Activated CD4-positive, CD25-positive, alpha-beta regulatory T cell treated with anti-CD3 and anti-CD28 coated beads, Interleukin-2, amount 50 U/mL, for 24 hours (primary cell): ENCODE measurements around the gene DNAH6.

Source experiments
- ATAC-seq, 2 donors: fragments of 150-1000 bp; cut with Tn5 transposase; one replicate each; pipeline ENCODE4 v1.10.0; 2021; ENCODE audit warnings: mild to moderate bottlenecking in 1 of 2, moderate library complexity in 1 of 2

The DNAH6 gene

GRCh38 chr2:84805250-84805958, 289.1 kb downstream of the DNAH6 start:
- ATAC-seq, result no peak

- no peak for ATAC-seq
Observed at GRCh38 chr2:84807063-84807485, 290.8 kb downstream of the DNAH6 start.

GRCh38 chr2:84808279-84808678, 292.0 kb downstream of the DNAH6 start:
- ATAC-seq, result no peak

- no peak for ATAC-seq
Observed at GRCh38 chr2:84811839-84812431, 295.6 kb downstream of the DNAH6 start.

DNA sequence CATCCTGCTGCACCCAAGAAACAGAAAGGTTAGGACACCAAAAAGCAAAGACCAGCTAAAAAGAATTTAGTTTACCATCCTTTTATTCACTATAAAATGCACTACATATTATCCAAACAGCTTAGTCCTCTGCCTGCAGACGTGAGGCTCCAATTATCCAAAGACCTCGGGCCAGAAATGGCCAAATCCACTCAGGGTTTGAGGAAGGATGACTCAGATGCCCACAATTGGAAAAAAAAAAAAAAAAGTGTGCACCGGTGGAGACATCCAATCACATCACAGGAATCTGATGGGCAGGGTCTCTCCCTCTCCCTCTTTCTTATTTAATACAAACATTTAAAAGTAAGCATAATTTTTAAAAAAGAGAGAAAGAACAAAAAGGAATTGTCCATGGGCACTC, 298.8 kb downstream of the DNAH6 start:
- no peak for ATAC-seq

DNA sequence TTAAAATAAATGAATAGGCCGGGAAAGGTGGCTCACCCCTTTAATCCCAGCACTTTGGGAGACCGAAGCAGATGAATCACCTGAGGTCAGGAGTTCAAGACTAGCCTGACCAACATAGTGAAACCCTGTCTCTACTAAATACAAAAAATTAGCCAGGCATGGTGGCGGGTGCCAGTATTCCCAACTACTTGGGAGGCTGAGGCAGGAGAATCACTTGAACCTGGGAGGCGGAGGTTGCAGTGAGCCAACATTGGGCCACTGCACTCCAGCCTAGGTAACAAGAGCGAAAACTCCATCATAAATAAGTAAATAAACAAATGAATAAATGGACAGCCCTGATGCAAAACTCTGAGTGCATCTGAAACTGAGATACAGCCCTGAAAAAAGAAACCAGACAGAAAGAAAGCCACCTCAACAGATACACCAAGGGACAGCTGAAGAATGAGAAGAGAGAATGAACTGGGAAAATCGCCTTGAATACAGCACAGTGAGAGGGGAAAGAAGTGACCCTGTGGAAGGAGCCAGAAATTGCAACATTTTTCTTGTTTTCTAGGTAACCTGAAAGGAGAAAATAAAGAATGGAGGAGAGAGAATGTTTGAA, 300.2 kb downstream of the DNAH6 start:
- ATAC-seq, result peak; percentile 27 to 39

- peak; percentile 90 for ATAC-seq
Observed at GRCh38 chr2:84817239-84817655, 300.9 kb downstream of the DNAH6 start.

DNA sequence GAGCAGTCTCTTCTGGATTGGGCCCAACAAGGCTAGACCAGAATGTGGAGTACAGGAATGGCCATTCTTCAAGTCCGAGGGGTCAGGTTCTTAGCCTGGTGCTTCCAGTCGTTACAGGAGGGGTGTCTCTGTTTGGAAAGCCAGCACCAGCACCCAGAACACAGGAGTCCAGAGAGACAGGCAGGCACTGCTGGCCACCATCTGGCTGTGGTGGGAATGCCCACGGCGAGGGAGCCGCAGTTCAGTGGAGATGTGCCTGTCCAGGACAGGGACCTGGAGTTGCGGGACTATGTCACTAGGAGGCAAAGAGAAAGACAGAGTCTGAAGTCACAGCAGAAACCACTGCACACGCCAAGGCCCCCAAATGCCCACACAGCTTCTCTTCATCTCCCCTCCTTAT, 305.5 kb downstream of the DNAH6 start:
- no peak for ATAC-seq

DNA sequence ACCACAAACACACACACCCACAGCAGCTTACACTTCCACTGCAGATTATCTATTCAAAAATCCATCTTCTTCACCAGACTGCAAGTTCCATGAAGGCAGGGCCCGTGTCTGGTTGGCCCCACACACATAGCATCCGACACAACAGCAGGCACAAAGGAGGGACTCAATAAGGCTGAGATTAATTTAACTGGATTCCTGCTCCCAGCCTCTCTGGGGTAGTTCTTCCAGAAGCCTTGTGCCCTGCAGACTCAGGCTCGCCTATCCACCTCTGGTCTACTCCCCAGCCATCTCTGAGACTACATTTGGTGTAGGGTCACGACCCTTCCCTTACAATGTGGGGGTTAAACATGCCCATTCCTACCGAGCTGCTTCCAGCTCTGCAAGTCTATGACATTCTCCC, 306.9 kb downstream of the DNAH6 start:
- no peak for ATAC-seq

GRCh38 chr2:84823788-84824187, 307.5 kb downstream of the DNAH6 start:
- no peak for ATAC-seq

DNA sequence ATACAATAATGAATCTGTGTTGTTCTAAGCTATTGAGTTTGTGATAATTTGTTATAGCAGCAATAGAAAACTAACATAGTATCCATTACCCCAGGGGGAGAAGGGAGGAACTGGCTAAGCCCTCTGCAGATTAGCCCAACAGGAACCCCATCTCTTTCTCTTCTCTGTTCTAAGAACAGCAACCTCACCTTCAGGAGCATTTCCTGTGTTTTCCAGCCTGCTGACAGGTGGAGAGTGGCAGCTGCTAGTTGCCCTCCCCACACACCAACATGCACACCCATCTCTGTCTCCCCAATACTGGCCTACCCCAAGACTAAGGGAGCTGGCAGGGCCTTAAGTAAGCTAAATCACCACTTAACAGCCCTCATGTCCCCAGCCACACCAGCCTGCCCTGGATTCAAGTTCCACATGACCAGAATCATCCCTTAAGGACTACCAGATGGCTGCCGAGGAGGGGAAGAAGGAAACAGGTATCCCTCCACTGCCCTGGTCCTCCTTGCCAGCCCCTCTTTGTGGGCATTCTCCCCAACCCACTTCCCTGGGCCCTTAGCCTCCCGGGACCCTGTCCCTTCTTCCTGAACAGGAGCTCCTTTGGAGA, 311.8 kb downstream of the DNAH6 start:
- no peak for ATAC-seq

DNA sequence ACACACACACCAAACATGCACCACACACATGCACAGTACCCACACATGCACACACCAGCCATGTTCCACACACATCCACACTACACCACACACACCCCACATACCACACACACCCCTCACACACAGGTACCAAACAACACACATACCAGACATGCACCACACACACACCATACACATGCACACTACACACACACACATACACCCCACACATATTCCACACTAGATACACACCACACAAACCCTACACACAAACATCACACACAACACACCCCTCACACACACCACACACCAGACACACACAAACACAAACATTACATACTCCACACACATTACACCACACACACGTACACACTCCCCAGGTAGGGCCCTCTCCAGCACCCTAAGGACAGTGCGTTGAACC, 313.4 kb downstream of the DNAH6 start:
- ATAC-seq, result no peak

- no peak for ATAC-seq
Observed at GRCh38 chr2:84830095-84830494, 313.8 kb downstream of the DNAH6 start.

DNA sequence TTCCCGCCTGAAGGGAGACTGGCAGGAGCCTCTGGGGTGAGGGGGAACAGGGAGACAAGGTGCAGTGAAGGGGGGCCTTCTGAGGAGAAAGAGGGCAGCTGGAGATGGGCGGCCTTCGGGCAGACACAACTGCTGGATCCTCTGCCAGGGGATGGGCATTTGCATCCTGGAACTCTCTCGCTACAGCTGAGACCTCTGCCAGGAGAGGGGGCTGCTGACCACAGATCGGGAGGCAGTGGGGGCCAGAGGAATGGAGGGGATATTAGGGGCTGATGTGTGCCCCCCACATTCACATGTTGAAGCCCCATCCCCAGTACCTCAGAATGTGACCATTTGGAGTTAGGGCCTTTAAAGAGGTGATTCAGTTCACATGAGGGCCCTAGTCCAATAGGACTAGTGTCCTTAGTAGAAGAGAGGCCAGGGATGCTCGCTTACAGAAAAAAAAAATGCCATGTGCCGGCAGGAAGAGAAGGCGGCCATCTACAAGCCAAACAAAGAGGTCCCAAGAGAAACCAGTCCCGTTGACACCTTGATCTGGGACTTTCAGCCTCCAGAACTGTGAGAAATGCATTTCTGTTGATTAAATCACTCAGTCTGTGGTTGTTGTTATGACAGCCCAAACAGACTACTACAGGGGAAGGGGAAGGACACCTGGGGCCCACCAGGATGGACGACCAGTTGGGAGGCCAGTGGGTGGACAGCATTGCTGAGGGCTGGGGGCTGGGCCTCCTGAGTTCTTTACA, 314.6 kb downstream of the DNAH6 start:
- no peak for ATAC-seq

DNA sequence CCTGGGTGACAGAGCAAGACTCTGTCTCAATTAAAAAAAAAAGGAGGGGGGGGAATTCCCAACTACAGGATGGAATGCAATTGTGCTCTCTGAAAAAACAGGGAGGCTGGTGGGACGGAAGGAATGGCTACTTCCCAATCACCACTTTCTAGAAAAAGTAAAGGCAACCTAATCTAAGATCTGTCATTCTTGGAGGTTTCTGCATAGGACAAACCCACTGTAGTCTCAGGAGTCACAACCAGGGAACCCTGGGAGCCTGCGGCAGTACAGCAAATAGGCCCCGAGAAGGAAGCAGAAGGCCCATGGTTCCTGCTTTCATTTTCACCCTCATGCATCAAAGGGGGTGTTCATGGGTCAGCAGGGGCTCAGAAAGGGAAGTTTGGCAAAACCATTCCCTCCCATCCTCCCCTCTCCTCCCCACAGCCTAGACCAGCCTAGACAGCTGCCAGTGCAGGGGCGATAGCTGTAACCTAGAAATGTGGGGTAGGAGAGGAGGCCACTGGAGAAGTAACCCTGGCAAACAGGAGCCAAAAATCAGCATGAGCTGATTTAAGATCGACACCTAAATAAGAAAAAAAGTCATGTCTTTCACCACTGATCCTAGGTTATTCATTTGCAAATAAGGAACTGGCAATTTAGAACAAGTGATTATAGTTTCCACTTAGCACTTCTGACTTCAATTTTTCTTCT, 316.6 kb downstream of the DNAH6 start:
- peak; percentile 69 to 70 for ATAC-seq

GRCh38 chr2:84833481-84834150, 317.3 kb downstream of the DNAH6 start:
- peak in 1 of 2 donors; percentile 25 for ATAC-seq

DNA sequence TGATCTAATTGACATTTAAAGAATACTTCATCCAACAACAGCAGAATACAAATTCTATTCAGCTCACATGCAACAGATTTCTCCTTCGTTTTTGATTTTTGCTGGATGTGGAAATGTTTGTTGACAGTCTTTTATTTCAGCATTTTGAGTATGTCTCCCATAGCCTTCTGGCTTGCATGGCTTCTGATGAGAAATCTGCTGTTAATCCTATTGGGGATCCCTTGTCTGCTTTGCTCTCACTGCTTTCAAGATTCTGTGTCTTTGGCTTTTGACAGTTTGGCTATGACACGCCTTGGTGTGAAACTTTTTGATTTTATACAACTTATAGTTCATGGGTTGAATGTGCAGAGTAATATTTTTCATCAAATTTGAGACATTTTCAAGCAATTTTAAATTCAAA, 319.9 kb downstream of the DNAH6 start:
- no peak for ATAC-seq

- no peak for ATAC-seq
Observed at GRCh38 chr2:84838434-84839145, 322.3 kb downstream of the DNAH6 start.

- no peak for ATAC-seq
Observed at GRCh38 chr2:84839851-84840250, 323.6 kb downstream of the DNAH6 start.

DNA sequence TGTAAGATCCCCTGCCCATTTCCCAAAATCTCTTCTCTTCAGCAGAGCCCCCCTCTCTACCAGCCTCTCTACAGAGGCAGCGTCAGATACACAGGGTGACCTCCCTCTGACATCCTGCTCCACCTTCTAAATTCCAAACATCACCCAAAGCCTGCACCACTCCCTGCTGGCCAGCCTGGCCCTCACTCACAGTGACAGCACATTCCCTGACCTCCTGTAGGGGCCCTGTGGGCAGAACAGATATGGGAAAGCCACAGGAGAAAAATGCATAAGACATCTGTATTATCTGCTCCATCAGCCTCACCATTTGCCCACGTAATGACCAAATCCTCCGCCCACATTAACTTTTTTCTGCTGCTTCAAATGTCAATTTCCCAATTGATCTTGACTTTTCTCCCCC, 324.0 kb downstream of the DNAH6 start:
- ATAC-seq, result peak; percentile 21 to 42

- ATAC-seq, result no peak
Observed at GRCh38 chr2:84841577-84841976, 325.3 kb downstream of the DNAH6 start.
